ENCODE measurements around the gene ERLIN1. TPM values are rescaled to one million over a fixed set of nuclear protein-coding genes. Genes with fewer than 3 reads are reported as not detected.
A peak's percentile ranks its signal among the peaks of the same experiment; 100 is the strongest.

ERLIN1 gene
- total and polyA plus RNA-seq, 10 of the 15 experiments (the other 5 are each of a cell fraction or from before 2014, with no cell fraction given) = 4.9 to 21.7 (median 13.0) TPM

- Histone ChIP-seq H3K27ac (ENCODE audit: control insufficient read depth, insufficient read depth) (no peak overlapping the region), H3K4me1 (ENCODE audit: control insufficient read depth, insufficient read depth, low read length) (peaks cover 10% of the 10 kb centered on the region; the same call in 1 of the 2 replicates), H3K4me2 (ENCODE audit: control insufficient read depth, insufficient read depth) (no peak overlapping the region), H3K4me3 (no peak overlapping the region), H3K79me2 (ENCODE audit: control insufficient read depth, insufficient read depth, low read length) (no peaks in the 10 kb centered on the region), H3K9me3 (replicated peaks; ENCODE audit: control insufficient read depth, insufficient read depth, low read length) (no peaks in the 10 kb centered on the region), H3K36me3 (ENCODE audit: control insufficient read depth in 2 of 2, insufficient read depth in 2 of 2, low read length in 1 of 2) (peaks cover 1 to 12% of the 10 kb centered on the region in 2 experiments; a peak in 3 of 4 replicates), H2AFZ (ENCODE audit: control insufficient read depth, low read depth, low read length) (no peak overlapping the region), H3K9ac (ENCODE audit: control insufficient read depth, insufficient read depth, low read length) (no peak overlapping the region), H3K27me3 (replicated peaks in 1 of 2; ENCODE audit: control insufficient read depth in 2 of 2, insufficient read depth in 2 of 2, low read length in 1 of 2) (no peaks in the 10 kb centered on the region), H4K20me1 (ENCODE audit: control insufficient read depth, insufficient read depth) (no peaks in the 10 kb centered on the region)
- ATAC-seq (no peak), DNase-seq (ENCODE audit: low read depth, low spot score) (no peak), FAIRE-seq (no peak)
- ChIA-PET POLR2A (interaction anchor here (0.5 to 1.0 kb wide), 2 partner anchors 24 to 186 kb away, joined by 3 to 6 read pairs; no protein-coding TSS in a partner anchor), RAD21 (ENCODE audit: unreplicated experiment) (no interaction called here), SMC1A (ENCODE audit: uncharacterized antibody, unreplicated experiment) (no interaction called here), CTCF (interaction anchor here (0.8 to 1.5 kb wide), 2 partner anchors 8 to 37 kb away, joined by 3 to 4 read pairs; no protein-coding TSS in a partner anchor)
- WGBS (ENCODE audit: insufficient coverage, insufficient replicate concordance, low lambda C conversion rate, missing lambda C conversion rate) = 38% methylated on average over 2 of the region's 2 CpGs
- no TSS peak for BruUV-seq (replicated peaks)
- TF ChIP-seq CTCF (IDR thresholded peaks at IDR 0.05 in 2 of 3, conservative IDR thresholded peaks at IDR 0.05 in 1 of 3; ENCODE audit: control insufficient read depth in 2 of 3, extremely low read depth in 1 of 3, insufficient read depth in 1 of 3, low read depth in 3 of 3, low read length in 3 of 3) (0 out of 6 replicates have a peak, but pooled peaks of 1 of the 3 experiments have one; percentile 4), HDAC6 (IDR thresholded peaks at IDR 0.05; ENCODE audit: unreplicated experiment) (no peak)
- in situ Hi-C loops (cut with MboI) (no loop called here), intact Hi-C loops (cut with micrococcal nuclease; ENCODE audit: unreplicated experiment) (no loop called here)
Observed at GRCh38 chr10:100146875-100147650, 38.8 kb downstream of the ERLIN1 start.

- H3K4me1 ChIP-seq (ENCODE audit: control insufficient read depth, insufficient read depth, low read length) = peaks cover 10% of the 10 kb centered on the region; the same call in 1 of the 2 replicates
- H3K27ac ChIP-seq (ENCODE audit: control insufficient read depth, insufficient read depth) = no peak overlapping the region
- ChIA-PET RAD21 (ENCODE audit: unreplicated experiment) (no interaction called here), POLR2A (interaction anchor here (0.5 to 1.0 kb wide), 3 partner anchors 24 to 187 kb away, joined by 3 to 6 read pairs (median 3); no protein-coding TSS in a partner anchor), CTCF (interaction anchor here (0.8 kb wide), 1 partner anchor 9 kb away, joined by 3 read pairs; no protein-coding TSS in a partner anchor), SMC1A (ENCODE audit: uncharacterized antibody, unreplicated experiment) (no interaction called here)
- 58% methylated on average over 4 of the region's 4 CpGs for WGBS (ENCODE audit: insufficient coverage, insufficient replicate concordance, low lambda C conversion rate, missing lambda C conversion rate)
- H2AFZ ChIP-seq (ENCODE audit: control insufficient read depth, low read depth, low read length) = no peak overlapping the region
- no peaks in the 10 kb centered on the region for H4K20me1 ChIP-seq (ENCODE audit: control insufficient read depth, insufficient read depth)
- BruUV-seq (replicated peaks) = no TSS peak
- no peak for ATAC-seq
- no peaks in the 10 kb centered on the region for H3K79me2 ChIP-seq (ENCODE audit: control insufficient read depth, insufficient read depth, low read length)
- no peak overlapping the region for H3K4me2 ChIP-seq (ENCODE audit: control insufficient read depth, insufficient read depth)
- H3K27me3 ChIP-seq (replicated peaks in 1 of 2; ENCODE audit: control insufficient read depth in 2 of 2, insufficient read depth in 2 of 2, low read length in 1 of 2) = no peaks in the 10 kb centered on the region
- no peaks in the 10 kb centered on the region for H3K9me3 ChIP-seq (replicated peaks; ENCODE audit: control insufficient read depth, insufficient read depth, low read length)
- H3K4me3 ChIP-seq = no peak overlapping the region
- in situ Hi-C loops (cut with MboI) = no loop called here
- no peak for TF ChIP-seq NFYA (IDR thresholded peaks at IDR 0.05; ENCODE audit: borderline replicate concordance, low read depth, low read length)
- TF ChIP-seq HDGF (IDR thresholded peaks at IDR 0.05) = no peak
- TF ChIP-seq RELB (IDR thresholded peaks at IDR 0.05; ENCODE audit: low read depth) = no peak
- no peak for DNase-seq (ENCODE audit: low read depth, low spot score)
- no peak overlapping the region for H3K9ac ChIP-seq (ENCODE audit: control insufficient read depth, insufficient read depth, low read length)
- intact Hi-C loops (cut with micrococcal nuclease; ENCODE audit: unreplicated experiment) = no loop called here
- FAIRE-seq = no peak
- H3K36me3 ChIP-seq (ENCODE audit: control insufficient read depth in 2 of 2, insufficient read depth in 2 of 2, low read length in 1 of 2) = peaks cover under 1 to 8% of the 10 kb centered on the region in 2 experiments; a peak in 3 of 4 replicates
Observed at GRCh38 chr10:100146398-100146797, 39.4 kb downstream of the ERLIN1 start.
